K562 (cell line): Measurements from ENCODE around the gene CEP19. TPM values are rescaled to one million over a fixed set of nuclear protein-coding genes. Genes with fewer than 3 reads are reported as not detected.

Experiments
- ATAC-seq: fragments of 200-7000 bp; cut with Tn5 transposase; 3 replicates; pipeline ENCODE4 v1.9.1; 2020; ENCODE audit warnings: moderate library complexity
- BruUV-seq: library from RNA; stranded (reverse); fragments of 400-500 nt; replicated peaks from 2 replicates; lab custom pipeline; 2021; lab: Mats Ljungman, UMichigan
- CTCF ChIA-PET: fragments of 300-600 bp; formaldehyde crosslinking; extraction: SDS; loops from one replicate; lab custom pipeline; 2021; ENCODE audit warnings: low intra/inter-chr PET ratio; lab: Yijun Ruan, JAX
- POLR2A ChIA-PET: fragments of 300-600, 350-650 bp; sonication (Branson Sonifier 250); formaldehyde crosslinking; extraction: SDS; loops from one replicate; lab custom pipeline; 2021; ENCODE audit warnings: antibody characterized with exemption, inconsistent platforms; lab: Yijun Ruan, JAX
- DNase-seq, 4 experiments: peaks; one replicate each; pipeline versions ENCODE4 v3.0.0 to v3.0.0-alpha.2; 2011 to 2018; ENCODE audit warnings: low spot score in 3 of 4, mixed read lengths in 3 of 4; ENCODE audit errors: extremely low read depth in 1 of 4
- FAIRE-seq: peaks from 2 replicates; lab custom pipeline; 2011; peaks lifted over from hg19 to GRCh38; lab: Jason Lieb, UNC
- H2AFZ ChIP-seq: 2 replicates; pipeline ENCODE4 v1.6.0; 2011; ENCODE audit warnings: low read depth, low read length, control low read depth, inconsistent platforms
- H3K27ac ChIP-seq: fragments of 200-600 bp; 3 replicates; pipeline ENCODE4 v1.8.0; 2011; ENCODE audit warnings: low read depth, mild to moderate bottlenecking, control low read depth, inconsistent platforms, low read length, moderate library complexity, mixed read lengths; ENCODE audit errors: extremely low read depth
- H3K27me3 ChIP-seq, 2 experiments: fragments of 300-600 bp in 1 of 2; 2 replicates in 1 of 2; 3 replicates in 1 of 2; pipeline versions ENCODE4 v1.6.0 to v1.8.0; 2011; ENCODE audit warnings: inconsistent platforms in 2 of 2, low read length in 2 of 2, mild to moderate bottlenecking in 1 of 2, mixed read lengths in 1 of 2, moderate library complexity in 1 of 2; ENCODE audit not compliant: control insufficient read depth in 2 of 2, insufficient read depth in 2 of 2
- H3K36me3 ChIP-seq: fragments of 300-600 bp; 3 replicates; pipeline ENCODE4 v1.8.0; 2011; ENCODE audit warnings: mild to moderate bottlenecking, low read length, inconsistent platforms; ENCODE audit not compliant: control insufficient read depth, insufficient read depth
- H3K4me1 ChIP-seq, 2 experiments: fragments of 200-600 bp in 1 of 2; replicated peaks in 1 of 2; 2 replicates in 1 of 2; 3 replicates in 1 of 2; pipeline versions ENCODE4 v1.5.1 to v1.8.0; 2011; ENCODE audit warnings: inconsistent platforms in 2 of 2, low read length in 2 of 2, mild to moderate bottlenecking in 1 of 2, mixed read lengths in 1 of 2, moderate library complexity in 1 of 2; ENCODE audit not compliant: control insufficient read depth in 2 of 2, insufficient read depth in 2 of 2
- H3K4me2 ChIP-seq: 2 replicates; pipeline ENCODE4 v1.6.1; 2011; ENCODE audit warnings: low read length, control low read depth, inconsistent platforms, mixed read lengths; ENCODE audit not compliant: insufficient read depth
- H3K4me3 ChIP-seq: fragments of 200-600 bp; sonication (generic), shearing (Covaris generic); 2 replicates; pipeline ENCODE4 v1.5.1; 2016; ENCODE audit warnings: control low read depth, inconsistent platforms
- H3K79me2 ChIP-seq: fragments of 200-600 bp; 3 replicates; pipeline ENCODE4 v1.8.0; 2011; ENCODE audit warnings: low read length, inconsistent platforms; ENCODE audit not compliant: control insufficient read depth, insufficient read depth
- H3K9ac ChIP-seq, 2 experiments: 2 replicates each; pipeline versions ENCODE4 v1.6.0 to v1.6.1; 2011; ENCODE audit warnings: low read depth in 2 of 2, low read length in 2 of 2, control low read depth in 1 of 2, inconsistent platforms in 1 of 2, mild to moderate bottlenecking in 1 of 2, mixed read lengths in 1 of 2; ENCODE audit not compliant: insufficient read depth in 1 of 2
- H3K9me1 ChIP-seq: one replicate; pipeline ENCODE4 v1.6.0; 2011; ENCODE audit warnings: inconsistent platforms, mild to moderate bottlenecking, low read length, moderate library complexity; ENCODE audit not compliant: control insufficient read depth, insufficient read depth
- H3K9me3 ChIP-seq: replicated peaks from 2 replicates; pipeline ENCODE4 v1.5.1; 2011; ENCODE audit warnings: low read depth, low read length, inconsistent platforms; ENCODE audit not compliant: control insufficient read depth, insufficient read depth
- H4K20me1 ChIP-seq: replicated peaks from 2 replicates; pipeline ENCODE4 v1.6.1; 2011; ENCODE audit warnings: low read length, inconsistent platforms, mixed read lengths; ENCODE audit not compliant: control insufficient read depth, insufficient read depth
- CBX1 ChIP-seq: sonication (generic); IDR thresholded peaks from 2 replicates; pipeline ENCODE4 v1.6.1; 2016; ENCODE audit warnings: antibody characterized with exemption, low read depth, mild to moderate bottlenecking
- E2F8 ChIP-seq: fragments of 450-650 bp; IDR thresholded peaks from 2 replicates; pipeline ENCODE4 v1.7.1; 2018; ENCODE audit warnings: mild to moderate bottlenecking, low read depth; ENCODE audit not compliant: partially characterized antibody
- ETV5 ChIP-seq: sonication (generic); formaldehyde crosslinking; IDR thresholded peaks from 2 replicates; pipeline ENCODE4 v1.4.0; 2020; ENCODE audit warnings: low read depth, mild to moderate bottlenecking, missing genetic modification reagents
- EWSR1 ChIP-seq: fragments of 450-650 bp; IDR thresholded peaks from 2 replicates; pipeline ENCODE4 v1.6.1; 2018; ENCODE audit warnings: borderline replicate concordance, mild to moderate bottlenecking, low read depth, moderate library complexity; ENCODE audit not compliant: partially characterized antibody
- MCM7 ChIP-seq, 2 experiments: fragments of 450-650 bp; IDR thresholded peaks; 2 replicates each; pipeline ENCODE4 v1.6.1; 2016 to 2018
- MYNN ChIP-seq, 2 experiments: sonication (generic); formaldehyde crosslinking in 1 of 2; IDR thresholded peaks; 2 replicates each; pipeline versions ENCODE4 v1.5.0 to v1.6.1; 2016 to 2020; ENCODE audit warnings: antibody characterized with exemption in 1 of 2, missing genetic modification reagents in 1 of 2
- NFE2L1 ChIP-seq: fragments of 450-650 bp; IDR thresholded peaks from 2 replicates; pipeline ENCODE4 v1.6.1; 2016; ENCODE audit warnings: missing genetic modification characterization, low read depth, mild to moderate bottlenecking, missing compliant biosample characterization, moderate library complexity, borderline replicate concordance
- NFIC ChIP-seq: fragments of 450-650 bp; IDR thresholded peaks from 2 replicates; pipeline ENCODE4 v1.6.1; 2017; ENCODE audit warnings: mild to moderate bottlenecking, inconsistent platforms
- NFIX ChIP-seq: fragments of 250-450 bp; sonication (Bioruptor Pico); IDR thresholded peaks from 2 replicates; pipeline ENCODE4 v1.4.0; 2020; ENCODE audit warnings: low read depth, mild to moderate bottlenecking, moderate library complexity
- POLR2AphosphoS5 ChIP-seq: IDR thresholded peaks from 2 replicates; pipeline ENCODE4 v1.6.1; 2011; ENCODE audit warnings: mild to moderate bottlenecking, low read depth, low read length, moderate library complexity; ENCODE audit not compliant: control insufficient read depth, insufficient read depth
- PYGO2 ChIP-seq: fragments of 450-650 bp; IDR thresholded peaks from 2 replicates; pipeline ENCODE4 v1.6.1; 2016; ENCODE audit warnings: mild to moderate bottlenecking, missing genetic modification characterization, moderate library complexity, missing compliant biosample characterization
- SMAD1 ChIP-seq: fragments of 150-350 bp; IDR thresholded peaks from 2 replicates; pipeline ENCODE4 v1.6.1; 2014; ENCODE audit warnings: low read length, low read depth; ENCODE audit not compliant: partially characterized antibody
- ZBTB33 ChIP-seq: sonication (generic); formaldehyde crosslinking; IDR thresholded peaks from 2 replicates; pipeline ENCODE4 v1.8.1; 2023; ENCODE audit warnings: mild to moderate bottlenecking, missing genetic modification reagents
- ZNF316 ChIP-seq: fragments of 450-650 bp; IDR thresholded peaks from 2 replicates; pipeline ENCODE4 v1.6.1; 2016
- WGBS: fragments of 100-300 bp; shearing (Covaris generic); methylation state at CpG from one replicate; pipeline ENCODE4 v1.1.6; 2016; ENCODE audit warnings: low coverage, mixed read lengths; ENCODE audit not compliant: insufficient coverage; ENCODE audit errors: missing lambda C conversion rate; 5-methylcytosine and 5-hydroxymethylcytosine counted together
- in situ Hi-C: fragments of 300-500 bp; cut with MboI; formaldehyde crosslinking; loops from 4 replicates; pipeline ENCODE4 v1.15.0; 2018; ENCODE audit warnings: inconsistent platforms, mixed read lengths
- intact Hi-C: fragments of 100-400 bp; cut with micrococcal nuclease; formaldehyde crosslinking; loops from 2 replicates; pipeline ENCODE4 v1.14.2; 2022
- polyA plus RNA-seq, 8 experiments: library from polyadenylated mRNA; depleted of rRNA in 4 of 8; stranded (reverse) in 5 of 8; unstranded in 3 of 8; fragments of >200 nt; fragmentation: Nextera tagmentation in 2 of 8; fragmentation: Illumina TruSeq in 1 of 8; extraction: Ambion mirVana in 2 of 8; extraction: Trizol in 1 of 8; gene quantifications; 2 replicates each; pipeline versions ENCODE4 v1.2.1 to v1.2.3, GENCODE V29; 2011 to 2014; ENCODE audit warnings: inconsistent platforms in 1 of 8, missing spikeins in 1 of 8
- total RNA-seq, 7 experiments: library from RNA; depleted of rRNA in 6 of 7; stranded (reverse); fragments of >200 nt in 6 of 7; fragmentation: Illumina TruSeq in 2 of 7; extraction: Trizol in 2 of 7; gene quantifications; 2 replicates each; pipeline versions ENCODE4 v1.2.1 to v1.2.3, GENCODE V29; 2011 to 2021; ENCODE audit warnings: low replicate concordance in 1 of 7

CEP19 gene
- total and polyA plus RNA-seq, 9 of the 15 experiments (the other 6 are each of a cell fraction or from before 2014, with no cell fraction given), result 2.5 to 4.5 (median 3.7) TPM

GRCh38 chr3:196661400-196661799, 50.6 kb downstream of the CEP19 start:
- H4K20me1 ChIP-seq, result no peaks in the 10 kb centered on the region
- no peak overlapping the region for H3K4me3 ChIP-seq
- H3K9me1 ChIP-seq, result no peaks in the 10 kb centered on the region
- no peak overlapping the region for H3K27ac ChIP-seq
- H3K36me3 ChIP-seq, result peaks cover 34% of the 10 kb centered on the region
- H3K4me1 ChIP-seq, result peaks cover 22 to 40% of the 10 kb centered on the region in 2 experiments
- no peaks in the 10 kb centered on the region for H3K9me3 ChIP-seq
- H3K9ac ChIP-seq, result peak overlapping the region in 1 of 2 experiments; percentile 61; a peak in 2 of 4 replicates
- intact Hi-C loops (no loop called here), in situ Hi-C loops (no loop called here)
- WGBS, result 69% methylated on average over 11 of the region's 16 CpGs
- DNase-seq, result no peak
- ChIA-PET CTCF (no interaction called here), POLR2A (interaction anchor here (0.7 to 0.8 kb wide), 2 partner anchors 11 to 17 kb away, joined by 3 read pairs; no protein-coding TSS in a partner anchor)
- no peak for FAIRE-seq
- H3K79me2 ChIP-seq, result no peaks in the 10 kb centered on the region
- H3K4me2 ChIP-seq, result no peak overlapping the region
- H3K27me3 ChIP-seq, result no peaks in the 10 kb centered on the region
- no TSS peak for BruUV-seq
- ATAC-seq, result no peak
- TF ChIP-seq E2F8 (no peak), SMAD1 (no peak), CBX1 (no peak), ZBTB33 (peak; percentile 76), ZNF316 (no peak), MCM7 (IDR thresholded peaks at IDR 0.05) (no peak), NFE2L1 (tag) (no peak), EWSR1 (no peak), NFIC (peak; percentile 96), ETV5 (no peak), PYGO2 (tag) (no peak), POLR2AphosphoS5 (no peak), NFIX (peak; percentile 60), MYNN (IDR thresholded peaks at IDR 0.05) (no peak), MYNN (CRISPR knock-in tag; IDR thresholded peaks at IDR 0.05) (no peak)
- H2AFZ ChIP-seq, result no peak overlapping the region
